Fibroblast of mammary gland (primary cell): ENCODE measurements around the gene PHIP.

Source experiments
- DNase-seq: peaks from one replicate; pipeline ENCODE4 v3.0.0-alpha.2; 2010; ENCODE audit warnings: low read depth
- H3K4me3 ChIP-seq: 2 replicates; pipeline ENCODE4 v1.5.1; 2011; ENCODE audit warnings: low read depth, mild to moderate bottlenecking, low read length, moderate library complexity; ENCODE audit not compliant: control insufficient read depth
- TF ChIP-seq, protein P1 (sequence below): conservative IDR thresholded peaks from 2 replicates; pipeline ENCODE4 v1.5.1; 2011; ENCODE audit warnings: low read depth, low read length, inconsistent platforms; ENCODE audit not compliant: control insufficient read depth, insufficient read depth

Gene PHIP

DNA sequence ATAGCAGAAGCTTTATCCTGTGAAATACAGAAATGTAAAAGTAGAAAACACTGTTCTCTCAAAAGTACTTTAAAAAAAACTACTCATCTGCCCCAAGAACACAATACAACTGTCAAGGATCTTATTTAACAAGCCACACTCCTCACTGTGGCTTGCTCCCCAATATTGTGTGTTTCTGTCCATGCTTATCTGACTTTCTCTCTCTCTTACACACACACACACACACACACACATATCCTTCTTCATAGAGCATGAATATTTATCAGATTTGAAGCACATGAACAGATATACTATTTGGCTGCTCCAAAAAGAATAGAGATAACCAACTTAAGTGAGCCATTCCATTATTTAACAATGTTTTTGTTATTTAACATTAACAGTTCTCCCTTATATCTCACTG, 3.6 kb upstream of the PHIP start:
- TF ChIP-seq, protein P1, sequence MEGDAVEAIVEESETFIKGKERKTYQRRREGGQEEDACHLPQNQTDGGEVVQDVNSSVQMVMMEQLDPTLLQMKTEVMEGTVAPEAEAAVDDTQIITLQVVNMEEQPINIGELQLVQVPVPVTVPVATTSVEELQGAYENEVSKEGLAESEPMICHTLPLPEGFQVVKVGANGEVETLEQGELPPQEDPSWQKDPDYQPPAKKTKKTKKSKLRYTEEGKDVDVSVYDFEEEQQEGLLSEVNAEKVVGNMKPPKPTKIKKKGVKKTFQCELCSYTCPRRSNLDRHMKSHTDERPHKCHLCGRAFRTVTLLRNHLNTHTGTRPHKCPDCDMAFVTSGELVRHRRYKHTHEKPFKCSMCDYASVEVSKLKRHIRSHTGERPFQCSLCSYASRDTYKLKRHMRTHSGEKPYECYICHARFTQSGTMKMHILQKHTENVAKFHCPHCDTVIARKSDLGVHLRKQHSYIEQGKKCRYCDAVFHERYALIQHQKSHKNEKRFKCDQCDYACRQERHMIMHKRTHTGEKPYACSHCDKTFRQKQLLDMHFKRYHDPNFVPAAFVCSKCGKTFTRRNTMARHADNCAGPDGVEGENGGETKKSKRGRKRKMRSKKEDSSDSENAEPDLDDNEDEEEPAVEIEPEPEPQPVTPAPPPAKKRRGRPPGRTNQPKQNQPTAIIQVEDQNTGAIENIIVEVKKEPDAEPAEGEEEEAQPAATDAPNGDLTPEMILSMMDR = no peak
- H3K4me3 ChIP-seq = no peak overlapping the region
- no peak for DNase-seq

DNA sequence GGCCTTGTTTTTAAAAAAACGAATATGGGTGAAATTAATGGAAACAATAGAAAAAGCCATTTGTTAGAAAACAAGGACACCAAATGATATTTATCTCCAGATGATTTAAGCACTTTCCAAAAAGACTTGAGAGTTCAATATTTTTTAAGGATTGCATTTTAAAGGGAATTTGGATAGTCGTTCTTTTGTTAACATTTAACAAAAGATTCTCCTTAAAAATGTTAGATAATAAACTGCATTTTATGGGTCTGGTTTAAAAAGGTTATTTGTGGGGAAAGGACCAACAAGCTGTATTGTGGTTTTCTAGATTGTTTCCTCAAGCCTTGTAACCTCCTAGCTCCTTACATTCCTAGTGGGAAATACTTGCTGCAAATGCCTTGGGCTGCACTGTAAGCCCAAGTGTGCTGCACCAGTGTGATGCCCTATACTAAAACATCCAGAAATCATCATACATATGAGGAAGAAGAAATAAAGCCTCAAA, 1.5 kb upstream of the PHIP start:
- peak overlapping the region; percentile 81 for H3K4me3 ChIP-seq
- TF ChIP-seq, protein P1 = no peak
- DNase-seq = peak; percentile 20

DNA sequence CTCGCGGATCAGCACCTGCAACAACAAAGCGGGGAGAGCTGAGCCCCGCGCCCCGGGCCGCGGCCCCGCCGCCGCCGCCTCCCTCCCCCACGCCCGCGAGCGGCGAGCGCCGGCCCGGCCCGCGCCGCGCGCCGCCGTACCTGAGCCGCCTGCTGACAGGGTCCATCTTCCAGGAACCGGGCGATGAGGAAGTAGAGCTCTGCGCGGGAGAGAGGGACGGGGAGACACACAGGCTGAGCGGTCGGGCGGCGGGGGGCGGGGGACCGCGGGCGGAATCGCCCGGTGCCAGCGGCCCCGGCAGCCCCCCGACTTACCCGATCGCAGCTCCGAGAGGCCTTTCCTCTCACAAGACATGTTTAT, 359 bp downstream of the PHIP start:
- TF ChIP-seq, protein P1 = no peak
- peak overlapping the region; percentile 81 for H3K4me3 ChIP-seq
- no peak for DNase-seq

DNA sequence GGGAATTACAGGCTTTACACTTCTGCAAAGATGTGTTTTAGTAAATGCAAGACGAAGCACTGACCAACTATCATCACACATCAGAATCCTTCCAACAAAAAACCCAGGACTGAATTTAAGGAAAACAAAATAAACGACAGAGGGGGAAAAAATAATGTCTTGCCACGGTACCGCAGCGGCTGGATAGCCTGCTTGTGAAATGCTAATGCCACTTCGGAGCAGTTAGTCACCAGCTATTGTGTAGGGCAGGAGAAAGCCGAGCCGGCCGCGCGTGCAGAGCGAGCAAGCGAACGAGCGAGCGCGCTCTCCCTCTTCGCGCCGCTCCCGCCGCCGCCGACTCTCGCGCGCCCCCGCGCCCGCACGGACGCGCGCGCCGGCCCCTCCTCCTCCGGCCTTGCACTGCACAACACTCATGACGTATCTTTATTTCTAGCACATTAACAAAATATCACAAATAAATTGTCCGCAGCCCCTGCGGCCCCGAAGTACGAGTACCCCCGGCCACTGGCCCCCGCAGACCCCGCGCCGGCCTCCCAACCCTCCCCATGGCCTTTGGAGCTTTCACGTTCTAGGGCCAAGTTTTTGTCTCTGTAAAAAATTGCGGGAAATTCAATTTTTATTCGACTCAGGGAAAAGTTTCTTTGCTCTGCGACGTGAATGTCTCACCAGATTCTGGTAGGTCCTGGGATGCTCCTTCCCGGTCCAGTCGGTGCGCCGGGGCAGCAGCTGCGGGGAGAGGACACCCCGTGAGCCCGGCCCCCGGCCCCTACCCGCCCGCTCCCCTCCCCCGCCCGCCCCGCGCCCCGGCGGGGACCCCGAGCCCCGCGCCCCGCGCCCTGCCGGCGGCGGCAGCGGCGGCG, 1.0 kb downstream of the PHIP start:
- peak; percentile 95 for DNase-seq
- peak overlapping the region; percentile 74 for H3K4me3 ChIP-seq
- TF ChIP-seq, protein P1 = no peak

DNA sequence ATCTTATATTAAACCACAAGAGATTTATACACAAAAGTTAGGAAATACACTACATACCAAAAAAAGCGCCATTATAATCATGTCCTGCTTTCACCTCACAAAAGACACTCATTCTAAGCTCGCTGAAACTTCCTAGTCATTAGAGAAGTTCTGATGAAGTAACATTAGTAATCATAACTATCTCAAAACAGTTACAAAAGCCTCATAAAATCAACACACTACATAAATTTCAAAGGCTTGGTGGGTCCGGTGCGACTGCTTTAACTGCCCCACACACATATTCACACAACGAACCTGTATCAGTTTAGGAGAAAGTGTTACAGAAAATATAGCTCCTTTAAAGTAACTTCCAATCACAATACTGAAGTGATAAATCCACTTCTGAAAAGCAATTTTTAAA, 1.9 kb downstream of the PHIP start:
- TF ChIP-seq, protein P1 = no peak
- DNase-seq = peak; percentile 23
- peak overlapping the region; percentile 54 for H3K4me3 ChIP-seq

DNA sequence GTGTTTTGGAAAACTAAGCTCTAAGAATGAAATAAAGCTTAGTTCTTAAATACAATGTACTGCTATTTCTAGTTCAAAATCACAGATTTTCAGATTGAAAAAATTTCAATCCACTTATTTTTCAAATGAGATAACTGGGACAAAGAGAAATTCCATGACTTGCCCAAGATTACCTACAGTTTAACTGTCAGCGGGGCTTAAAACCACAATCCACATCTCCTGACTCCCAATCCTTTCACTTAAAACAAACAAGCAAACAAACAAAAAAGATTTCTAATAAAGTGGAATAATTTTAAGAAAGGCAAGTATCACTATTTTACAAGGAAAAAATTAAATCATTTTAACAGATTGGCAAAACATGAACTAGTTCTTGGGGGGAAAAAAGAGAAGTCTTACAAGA, 4.2 kb downstream of the PHIP start:
- no peak for DNase-seq
- TF ChIP-seq, protein P1 = no peak
- H3K4me3 ChIP-seq = no peak overlapping the region

DNA sequence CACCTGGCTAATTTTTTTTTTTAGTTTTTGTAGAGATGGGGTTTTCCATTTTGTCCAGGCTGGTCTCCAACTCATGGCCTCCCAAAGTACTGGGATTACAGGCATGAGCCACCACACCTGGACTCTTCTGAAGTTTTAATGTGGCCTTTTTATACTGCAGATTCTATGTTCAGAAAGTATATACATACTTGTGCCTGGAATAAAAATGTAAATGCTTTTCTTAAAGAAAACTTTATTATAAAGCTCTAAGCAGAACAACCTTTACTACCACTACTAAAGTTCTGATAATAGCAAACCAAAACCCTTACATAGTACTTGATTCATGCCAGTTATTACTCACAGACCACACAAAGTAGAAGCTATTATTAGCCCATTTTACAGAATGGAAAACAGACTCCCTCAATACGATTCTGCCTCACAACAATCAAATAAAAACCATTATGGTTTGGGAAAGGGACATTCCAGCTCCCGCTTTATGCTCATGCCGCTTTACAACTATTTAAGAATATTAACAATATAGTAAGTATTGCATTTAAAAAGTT, 5.3 kb downstream of the PHIP start:
- H3K4me3 ChIP-seq = no peak overlapping the region
- DNase-seq = no peak
- TF ChIP-seq, protein P1 = no peak
